ENCODE results near the gene KDM2A. TPM values are rescaled to one million over a fixed set of nuclear protein-coding genes. Genes with fewer than 3 reads are reported as not detected.
"Not testable (repeated sequence)": the region's sequence is repeated elsewhere in the genome, so short reads cannot be mapped to it uniquely, and the experiment has no call there.

KDM2A gene
- total RNA-seq, 4 donors from 2014 or later, result 48.2 to 94.9 (median 73.5) TPM

DNA sequence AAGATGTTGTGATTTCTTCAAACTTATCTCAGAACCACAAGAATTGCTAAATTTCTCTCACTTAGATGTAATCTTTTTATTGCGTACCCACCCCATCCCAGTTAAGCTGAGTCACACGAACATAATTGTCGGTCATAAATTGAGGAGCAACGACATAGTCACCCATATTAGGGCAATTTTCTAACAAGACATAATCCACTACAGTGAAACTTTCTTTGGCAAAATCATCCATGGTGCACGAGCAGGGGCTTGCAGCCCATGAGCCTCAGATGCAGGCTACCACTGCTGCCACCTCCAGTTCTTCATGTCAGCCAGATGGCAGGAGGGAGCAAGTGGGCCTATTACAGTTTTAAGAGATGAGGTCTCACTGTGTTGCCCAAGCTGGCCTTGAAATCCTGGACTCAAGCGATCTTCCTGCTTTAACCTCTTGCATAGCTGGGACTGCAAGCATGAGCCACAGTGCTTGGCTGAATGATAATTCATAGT, 77.0 kb downstream of the KDM2A start:
- H3K4me3 ChIP-seq, result no peak overlapping the region
- H3K36me3 ChIP-seq, result no peaks in the 10 kb centered on the region
- H3K27ac ChIP-seq, result peak overlapping the region; percentile 27 to 45
- no peaks in the 10 kb centered on the region for H3K27me3 ChIP-seq
- H3K4me1 ChIP-seq, result no peaks in the 10 kb centered on the region
- H3K9me3 ChIP-seq, result no peaks in the 10 kb centered on the region
- intact Hi-C loops (cut with DNase I; ENCODE audit: low total_unique reads), result no loop called here
- DNase-seq, result peak; percentile 37 to 38
- TF ChIP-seq CTCF (IDR thresholded peaks at IDR 0.05), result no peak
- TF ChIP-seq POLR2A (IDR thresholded peaks at IDR 0.05), result no peak

- Histone ChIP-seq H3K27me3 (no peaks in the 10 kb centered on the region), H3K36me3 (no peaks in the 10 kb centered on the region), H3K4me3 (no peak overlapping the region), H3K9me3 (no peaks in the 10 kb centered on the region), H3K27ac (no peak overlapping the region), H3K4me1 (no peaks in the 10 kb centered on the region)
- intact Hi-C loops (cut with DNase I; ENCODE audit: low total_unique reads), result no loop called here
- no peak for TF ChIP-seq POLR2A (IDR thresholded peaks at IDR 0.05)
- no peak for TF ChIP-seq CTCF (IDR thresholded peaks at IDR 0.05)
- no peak for DNase-seq
Measured at GRCh38 chr11:67197606-67198005, 78.5 kb downstream of the KDM2A start.

- H3K27me3 ChIP-seq; DNase-seq; H3K4me3 ChIP-seq; H3K9me3 ChIP-seq; intact Hi-C loops (cut with DNase I; ENCODE audit: low total_unique reads); H3K4me1 ChIP-seq; H3K36me3 ChIP-seq; H3K27ac ChIP-seq: not testable (repeated sequence)
Measured at GRCh38 chr11:67198781-67199180, 79.7 kb downstream of the KDM2A start.

GRCh38 chr11:67199751-67200150, 80.7 kb downstream of the KDM2A start:
- TF ChIP-seq CTCF (IDR thresholded peaks at IDR 0.05), result no peak
- TF ChIP-seq POLR2A (IDR thresholded peaks at IDR 0.05), result no peak
- no peak overlapping the region for H3K27ac ChIP-seq
- DNase-seq, result no peak
- no peaks in the 10 kb centered on the region for H3K9me3 ChIP-seq
- H3K27me3 ChIP-seq, result no peaks in the 10 kb centered on the region
- H3K36me3 ChIP-seq, result no peaks in the 10 kb centered on the region
- H3K4me3 ChIP-seq, result no peak overlapping the region
- no peaks in the 10 kb centered on the region for H3K4me1 ChIP-seq
- intact Hi-C loops (cut with DNase I; ENCODE audit: low total_unique reads), result no loop called here

DNA sequence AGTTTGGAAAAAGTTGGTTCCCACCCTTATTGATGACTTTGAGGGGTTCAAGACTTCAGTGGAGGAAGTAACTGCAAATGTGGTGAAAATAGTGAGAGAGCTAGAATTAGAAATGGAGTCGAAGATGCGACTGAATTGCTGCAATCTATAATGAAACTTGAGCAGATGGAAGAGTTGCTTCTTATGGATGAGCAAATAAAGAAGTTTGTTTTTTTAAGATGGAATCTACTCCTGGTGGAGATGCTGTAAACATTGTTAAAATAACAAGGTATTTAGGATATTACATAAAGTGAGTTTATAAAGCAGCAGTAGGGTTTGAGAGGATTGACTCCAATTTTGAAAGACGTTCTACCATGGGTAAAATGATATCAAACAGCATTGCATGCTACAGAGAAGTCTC, 83.0 kb downstream of the KDM2A start:
- no peak for DNase-seq
- TF ChIP-seq POLR2A (IDR thresholded peaks at IDR 0.05), result no peak
- no peak for TF ChIP-seq CTCF (IDR thresholded peaks at IDR 0.05)
- Histone ChIP-seq H3K4me3 (no peak overlapping the region), H3K27me3 (no peaks in the 10 kb centered on the region), H3K27ac (no peak overlapping the region), H3K4me1 (no peaks in the 10 kb centered on the region), H3K36me3 (no peaks in the 10 kb centered on the region), H3K9me3 (no peaks in the 10 kb centered on the region)
- intact Hi-C loops (cut with DNase I; ENCODE audit: low total_unique reads), result no loop called here

GRCh38 chr11:67204822-67205221, 85.8 kb downstream of the KDM2A start:
- Histone ChIP-seq H3K27me3 (no peaks in the 10 kb centered on the region), H3K4me3 (no peak overlapping the region), H3K9me3 (no peaks in the 10 kb centered on the region), H3K4me1 (no peaks in the 10 kb centered on the region), H3K27ac (no peak overlapping the region), H3K36me3 (no peaks in the 10 kb centered on the region)
- no peak for DNase-seq
- intact Hi-C loops (cut with DNase I; ENCODE audit: low total_unique reads), result no loop called here
- no peak for TF ChIP-seq POLR2A (IDR thresholded peaks at IDR 0.05)
- no peak for TF ChIP-seq CTCF (IDR thresholded peaks at IDR 0.05)

DNA sequence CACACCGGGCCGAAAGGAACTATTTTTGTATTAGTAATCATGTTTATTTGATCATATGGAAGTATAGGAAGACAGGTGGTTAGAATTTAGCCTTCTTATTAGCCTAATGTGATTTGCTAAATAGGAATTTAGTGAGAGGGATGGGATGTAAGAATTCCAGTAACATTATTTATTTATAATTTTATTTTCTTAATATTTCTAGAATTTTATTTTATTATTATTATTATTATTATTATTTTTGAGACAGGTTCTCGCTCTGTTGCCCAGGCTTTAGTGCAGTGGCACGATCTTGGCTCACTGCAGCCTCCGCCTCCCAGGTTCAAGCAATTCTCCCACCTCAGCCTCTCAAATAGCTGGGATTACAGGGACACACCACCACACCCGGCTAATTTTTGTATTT, 90.2 kb downstream of the KDM2A start:
- H3K9me3 ChIP-seq; H3K4me1 ChIP-seq; intact Hi-C loops (cut with DNase I; ENCODE audit: low total_unique reads); DNase-seq; H3K27me3 ChIP-seq; H3K36me3 ChIP-seq; H3K27ac ChIP-seq; H3K4me3 ChIP-seq: not testable (repeated sequence)

Measured in uterus (tissue), 4 donors.